Brain microvascular endothelial cell (primary cell): ENCODE results near the gene TMED9.

Experiments
- DNase-seq: peaks from one replicate; pipeline ENCODE4 v3.0.0-alpha.2; 2020
- H3K27ac ChIP-seq: fragments of 250-450 bp; sonication (Bioruptor Pico); 2 replicates; pipeline ENCODE4 v1.5.1; 2020; ENCODE audit warnings: mild to moderate bottlenecking, moderate library complexity
- H3K27me3 ChIP-seq: fragments of 250-450 bp; sonication (Bioruptor Pico); replicated peaks from 2 replicates; pipeline ENCODE4 v1.5.1; 2020; ENCODE audit warnings: mild to moderate bottlenecking
- H3K36me3 ChIP-seq: fragments of 250-450 bp; sonication (Bioruptor Pico); replicated peaks from 2 replicates; pipeline ENCODE4 v1.5.1; 2020; ENCODE audit warnings: mild to moderate bottlenecking
- H3K4me3 ChIP-seq: 2 replicates; pipeline ENCODE4 v1.5.1; 2011; ENCODE audit warnings: low read depth, mild to moderate bottlenecking, control low read depth, low read length, moderate library complexity
- CTCF ChIP-seq: IDR thresholded peaks from 2 replicates; pipeline ENCODE4 v1.5.1; 2011; ENCODE audit warnings: low read depth, mild to moderate bottlenecking, moderate library complexity, low read length, control low read depth, inconsistent platforms; ENCODE audit errors: missing control alignments
- in situ Hi-C: cut with HindIII; loops from 2 replicates; pipeline ENCODE4 v1.10.0; 2017; ENCODE audit warnings: low sequenced_read_pairs, low pct_ligation_motif_present

TMED9 gene

GRCh38 chr5:177601126-177601525 lies 9.1 kb downstream of the TMED9 start:
- Histone ChIP-seq H3K27me3 (no peaks in the 10 kb centered on the region), H3K27ac (no peak overlapping the region), H3K36me3 (peaks cover 5% of the 10 kb centered on the region), H3K4me3 (peak overlapping the region; percentile 80)
- in situ Hi-C loops, result no loop called here
- no peak for DNase-seq
- no peak for TF ChIP-seq CTCF

GRCh38 chr5:177601577-177602457 lies 9.8 kb downstream of the TMED9 start:
- in situ Hi-C loops, result no loop called here
- DNase-seq, result no peak
- no peaks in the 10 kb centered on the region for H3K36me3 ChIP-seq
- TF ChIP-seq CTCF, result peak; percentile 12
- H3K4me3 ChIP-seq, result no peak overlapping the region
- no peaks in the 10 kb centered on the region for H3K27me3 ChIP-seq
- no peak overlapping the region for H3K27ac ChIP-seq

- in situ Hi-C loops, result no loop called here
- no peaks in the 10 kb centered on the region for H3K36me3 ChIP-seq
- H3K27me3 ChIP-seq, result no peaks in the 10 kb centered on the region
- no peak for DNase-seq
- H3K4me3 ChIP-seq, result no peak overlapping the region
- H3K27ac ChIP-seq, result no peak overlapping the region
- no peak for TF ChIP-seq CTCF
Observed at GRCh38 chr5:177602458-177602830, 10.4 kb downstream of the TMED9 start.

- no peak for TF ChIP-seq CTCF
- in situ Hi-C loops, result no loop called here
- no peak for DNase-seq
Observed at GRCh38 chr5:177603631-177604030, 11.6 kb downstream of the TMED9 start.

GRCh38 chr5:177604116-177604521 lies 12.1 kb downstream of the TMED9 start:
- H3K36me3 ChIP-seq, result peaks cover 8% of the 10 kb centered on the region
- TF ChIP-seq CTCF, result no peak
- DNase-seq, result no peak
- no peak overlapping the region for H3K27ac ChIP-seq
- H3K27me3 ChIP-seq, result no peaks in the 10 kb centered on the region
- in situ Hi-C loops, result no loop called here
- H3K4me3 ChIP-seq, result no peak overlapping the region

More at GRCh38 chr5:177603631-177604030, 11.6 kb downstream of the TMED9 start:
- Histone ChIP-seq H3K27me3 (no peaks in the 10 kb centered on the region), H3K27ac (no peak overlapping the region), H3K36me3 (peaks cover 5% of the 10 kb centered on the region), H3K4me3 (no peak overlapping the region)

GRCh38 chr5:177604656-177605055 lies 12.7 kb downstream of the TMED9 start:
- H3K36me3 ChIP-seq, result peaks cover 13% of the 10 kb centered on the region
- no peak overlapping the region for H3K27ac ChIP-seq
- in situ Hi-C loops, result no loop called here
- no peak for DNase-seq
- no peak for TF ChIP-seq CTCF
- no peak overlapping the region for H3K4me3 ChIP-seq
- no peaks in the 10 kb centered on the region for H3K27me3 ChIP-seq
